ENCODE results near the gene HOXD10.
A peak's percentile ranks its signal among the peaks of the same experiment; 100 is the strongest.

The HOXD10 gene

GRCh38 chr2:176096243-176096985, 20.2 kb upstream of the HOXD10 start:
- no peak for DNase-seq

- DNase-seq, result peak; percentile 62
These were observed 19.4 kb upstream of the HOXD10 start for GRCh38 chr2:176096986-176097819.

GRCh38 chr2:176097820-176098365, 18.7 kb upstream of the HOXD10 start:
- no peak for DNase-seq

- DNase-seq, result no peak
These were observed 18.0 kb upstream of the HOXD10 start for GRCh38 chr2:176098366-176099158.

- DNase-seq, result no peak
These were observed 17.3 kb upstream of the HOXD10 start for GRCh38 chr2:176099159-176099727.

GRCh38 chr2:176099728-176100546, 16.6 kb upstream of the HOXD10 start, which contains the start of gene HOXD12:
Gene HOXD12 (plus strand): TSS chr2:176099795. CDS start chr2:176099802, 7 bp downstream.
- no peak for DNase-seq

GRCh38 chr2:176100547-176101140, 15.9 kb upstream of the HOXD10 start:
- DNase-seq, result no peak

- no peak for DNase-seq
These were observed 15.3 kb upstream of the HOXD10 start for GRCh38 chr2:176101216-176101830.

GRCh38 chr2:176101842-176102241, 14.7 kb upstream of the HOXD10 start:
- no peak for DNase-seq

GRCh38 chr2:176102309-176102866, 14.2 kb upstream of the HOXD10 start:
- no peak for DNase-seq

- no peak for DNase-seq
These were observed 13.4 kb upstream of the HOXD10 start for GRCh38 chr2:176103194-176103593.

GRCh38 chr2:176103742-176104315, 12.7 kb upstream of the HOXD10 start:
- no peak for DNase-seq

GRCh38 chr2:176104316-176105077, 12.1 kb upstream of the HOXD10 start:
- DNase-seq, result no peak

- DNase-seq, result no peak
These were observed 11.4 kb upstream of the HOXD10 start for GRCh38 chr2:176105078-176105729.

- DNase-seq, result no peak
These were observed 10.6 kb upstream of the HOXD10 start for GRCh38 chr2:176105730-176106580.

- DNase-seq, result no peak
These were observed 9.7 kb upstream of the HOXD10 start, which contains the start of gene HOXD11 for GRCh38 chr2:176106581-176107539. Gene HOXD11 (plus strand): TSS chr2:176107280. CDS start chr2:176107356, 76 bp downstream.
